Stimulated activated naive CD8-positive, alpha-beta T cell treated with anti-CD3 and anti-CD28 coated beads, Interleukin-15, Interleukin-2, amounts not matched to agents 100 ng/mL and 50 ng/mL, for 24 hours (primary cell): ENCODE measurements around the gene GMPR.

Experiments
- H3K27ac Mint-ChIP-seq: one replicate; pipeline ENCODE4 v1.8.0; 2021; ENCODE audit warnings: mild to moderate bottlenecking, mixed read lengths
- H3K27me3 Mint-ChIP-seq: one replicate; pipeline ENCODE4 v1.8.0; 2021; ENCODE audit warnings: mixed read lengths
- H3K36me3 Mint-ChIP-seq: one replicate; pipeline ENCODE4 v1.8.0; 2021; ENCODE audit warnings: low read depth, mixed read lengths
- H3K4me1 Mint-ChIP-seq: one replicate; pipeline ENCODE4 v1.8.0; 2021; ENCODE audit warnings: low read depth, mixed read lengths
- H3K4me3 Mint-ChIP-seq: one replicate; pipeline ENCODE4 v1.8.0; 2021; ENCODE audit warnings: mild to moderate bottlenecking, mixed read lengths
- H3K9me3 Mint-ChIP-seq: one replicate; pipeline ENCODE4 v1.8.0; 2021; ENCODE audit warnings: mixed read lengths

Gene GMPR

DNA sequence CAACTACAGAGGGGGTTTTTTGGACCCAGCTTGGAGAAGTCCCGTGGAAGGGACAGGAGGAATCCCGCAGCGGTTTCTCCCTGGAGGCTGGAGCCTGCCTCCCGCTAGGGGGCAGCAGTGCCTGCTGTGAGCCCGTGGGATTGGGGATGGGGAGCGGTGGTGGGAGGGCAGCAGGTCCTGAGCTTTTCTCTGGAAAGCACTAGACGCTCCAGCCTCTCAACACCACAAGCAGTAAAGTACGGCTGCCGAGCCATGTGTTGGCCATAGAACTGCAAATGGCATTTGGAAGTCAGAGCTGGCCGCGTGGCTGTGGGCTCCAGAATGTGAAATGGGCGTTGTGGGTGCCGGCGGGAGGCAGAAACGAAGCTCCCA lies 47.8 kb downstream of the GMPR start:
- H3K27me3 Mint-ChIP-seq, result peaks cover 4% of the 10 kb centered on the region
- no peaks in the 10 kb centered on the region for H3K9me3 Mint-ChIP-seq
- no peak overlapping the region for H3K27ac Mint-ChIP-seq
- no peak overlapping the region for H3K4me3 Mint-ChIP-seq
- H3K4me1 Mint-ChIP-seq, result no peaks in the 10 kb centered on the region
- no peaks in the 10 kb centered on the region for H3K36me3 Mint-ChIP-seq

DNA sequence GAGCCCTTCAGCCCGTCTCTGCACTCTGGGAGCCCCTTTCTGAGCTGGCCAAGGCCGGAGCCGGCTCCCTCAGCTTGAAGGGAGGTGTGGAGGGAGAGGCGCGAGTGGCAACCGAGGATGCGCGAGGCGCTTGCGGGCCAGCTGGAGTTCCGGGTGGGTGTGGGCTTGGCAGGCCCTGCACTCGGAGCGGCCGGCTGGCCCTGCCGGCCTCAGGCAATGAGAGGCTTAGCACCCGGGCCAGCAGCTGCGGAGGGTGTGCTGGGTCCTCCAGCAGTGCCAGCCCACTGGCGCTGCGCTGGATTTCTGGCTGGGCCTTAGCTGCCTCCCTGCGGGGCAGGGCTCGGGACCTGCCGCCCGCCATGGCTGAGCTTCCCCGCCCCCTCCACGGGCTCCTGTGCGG lies 49.8 kb downstream of the GMPR start:
- H3K36me3 Mint-ChIP-seq, result no peaks in the 10 kb centered on the region
- H3K4me3 Mint-ChIP-seq, result no peak overlapping the region
- peaks cover 4% of the 10 kb centered on the region for H3K27me3 Mint-ChIP-seq
- no peaks in the 10 kb centered on the region for H3K4me1 Mint-ChIP-seq
- no peaks in the 10 kb centered on the region for H3K9me3 Mint-ChIP-seq
- H3K27ac Mint-ChIP-seq, result no peak overlapping the region

DNA sequence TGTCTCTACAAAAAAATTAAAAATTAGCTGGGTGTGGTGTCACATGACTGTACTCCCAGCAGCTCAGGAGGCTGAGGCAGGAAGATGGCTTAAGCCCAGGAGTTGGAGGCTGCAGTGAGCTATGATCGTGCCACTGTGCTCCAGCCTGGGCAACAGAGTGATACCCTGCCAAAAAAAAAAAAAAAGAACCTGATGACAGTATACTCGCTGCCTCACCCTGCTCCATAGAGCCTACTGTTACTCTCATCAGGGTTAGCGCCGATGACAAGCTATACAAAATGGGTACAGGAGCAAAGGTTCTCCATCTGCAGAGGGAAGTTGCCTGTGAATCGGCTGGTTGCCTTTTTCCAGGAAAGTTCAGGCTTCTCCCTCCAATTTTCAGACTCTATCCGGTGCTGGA lies 53.4 kb downstream of the GMPR start:
- H3K4me1 Mint-ChIP-seq, result no peaks in the 10 kb centered on the region

DNA sequence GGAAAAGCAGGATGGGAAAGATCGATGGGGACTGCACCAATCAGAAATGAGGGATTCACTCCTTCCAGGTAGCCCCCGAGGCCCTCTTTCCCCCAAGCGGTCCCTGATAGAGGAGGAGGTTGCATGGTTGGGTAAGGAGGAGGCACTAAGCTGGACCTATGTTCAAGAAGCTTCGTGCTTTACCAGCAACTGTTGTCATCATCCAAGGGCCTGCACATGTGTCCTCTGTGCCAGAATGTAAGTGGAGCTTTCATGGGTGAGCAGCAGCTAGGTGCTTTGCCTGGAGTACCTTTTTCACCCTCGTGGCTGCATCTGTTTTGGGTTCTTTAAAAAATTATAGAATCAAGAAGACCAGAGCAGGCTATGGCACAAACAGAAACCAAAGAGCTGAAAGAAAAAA lies 54.0 kb downstream of the GMPR start:
- Mint-ChIP-seq H3K4me1 (no peaks in the 10 kb centered on the region), H3K36me3 (no peaks in the 10 kb centered on the region), H3K27ac (no peak overlapping the region), H3K9me3 (no peaks in the 10 kb centered on the region), H3K4me3 (no peak overlapping the region), H3K27me3 (no peaks in the 10 kb centered on the region)

More for the DNA sequence above, 53.4 kb downstream of the GMPR start:
- Mint-ChIP-seq H3K27ac (no peak overlapping the region), H3K27me3 (no peaks in the 10 kb centered on the region), H3K36me3 (no peaks in the 10 kb centered on the region), H3K9me3 (no peaks in the 10 kb centered on the region), H3K4me3 (no peak overlapping the region)

DNA sequence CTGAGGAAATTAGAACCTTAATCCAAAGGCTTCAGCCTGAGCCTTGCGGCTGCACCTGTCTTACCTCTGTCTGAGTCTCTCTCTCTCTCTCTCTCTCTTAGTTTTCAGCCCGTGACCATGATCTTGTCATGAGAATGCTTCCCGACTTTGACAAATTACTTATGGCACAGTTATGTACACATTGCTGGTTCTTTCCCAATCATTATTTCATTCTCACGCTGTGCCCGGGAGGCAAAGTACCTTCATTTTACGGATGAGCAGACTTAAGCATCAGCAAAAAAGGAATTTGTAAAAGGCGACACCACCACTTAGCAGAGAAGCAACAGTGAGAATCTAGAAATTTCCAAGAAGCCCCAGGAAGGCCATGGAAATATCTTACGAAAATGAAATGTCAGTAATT lies 54.6 kb downstream of the GMPR start:
- no peaks in the 10 kb centered on the region for H3K4me1 Mint-ChIP-seq
- no peaks in the 10 kb centered on the region for H3K9me3 Mint-ChIP-seq
- no peak overlapping the region for H3K4me3 Mint-ChIP-seq

DNA sequence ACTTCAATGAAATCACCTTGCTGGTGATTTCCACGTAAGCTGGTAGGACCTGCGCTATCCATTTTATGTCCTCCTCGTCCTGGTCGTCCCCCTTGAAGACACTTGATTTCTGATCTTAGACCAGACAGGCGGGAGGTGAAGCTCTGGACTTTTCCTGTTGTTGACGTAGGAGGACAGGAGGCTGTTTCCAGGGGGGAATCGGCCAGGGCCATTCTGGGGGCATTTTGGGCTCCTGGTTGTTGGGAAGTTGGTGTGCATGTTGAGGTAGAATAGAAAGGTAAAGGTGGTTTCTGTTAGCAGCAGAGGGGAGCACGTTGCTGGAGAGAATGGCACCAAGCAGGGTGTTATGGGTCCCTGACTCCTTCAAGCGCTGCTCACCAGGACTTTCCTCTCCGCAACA lies 56.0 kb downstream of the GMPR start:
- Mint-ChIP-seq H3K27me3 (no peaks in the 10 kb centered on the region), H3K36me3 (no peaks in the 10 kb centered on the region), H3K27ac (no peak overlapping the region), H3K4me1 (no peaks in the 10 kb centered on the region), H3K9me3 (no peaks in the 10 kb centered on the region), H3K4me3 (no peak overlapping the region)

More for the DNA sequence above, 54.6 kb downstream of the GMPR start:
- Mint-ChIP-seq H3K27me3 (no peaks in the 10 kb centered on the region), H3K36me3 (no peaks in the 10 kb centered on the region), H3K27ac (no peak overlapping the region)

DNA sequence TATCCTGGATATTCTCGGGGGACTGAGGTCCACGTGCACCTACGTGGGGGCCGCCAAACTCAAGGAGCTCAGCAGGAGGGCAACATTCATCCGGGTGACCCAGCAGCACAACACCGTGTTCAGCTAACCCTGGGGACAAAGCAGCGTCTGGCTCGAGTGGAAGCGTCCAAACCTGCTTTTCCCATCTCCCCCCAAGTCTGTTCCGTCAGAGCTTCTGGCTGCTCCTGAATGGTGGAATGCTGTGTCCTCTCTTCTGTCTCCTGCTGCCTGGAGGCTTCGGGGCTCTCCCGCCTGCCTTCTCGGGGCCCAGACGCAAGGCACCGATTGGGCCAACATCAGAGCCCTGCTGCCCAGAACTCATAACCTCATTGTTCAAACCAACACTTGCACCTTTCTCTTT lies 56.7 kb downstream of the GMPR start:
- H3K27ac Mint-ChIP-seq, result no peak overlapping the region
- H3K27me3 Mint-ChIP-seq, result no peaks in the 10 kb centered on the region
- no peaks in the 10 kb centered on the region for H3K9me3 Mint-ChIP-seq
- no peak overlapping the region for H3K4me3 Mint-ChIP-seq
- no peaks in the 10 kb centered on the region for H3K4me1 Mint-ChIP-seq
- no peaks in the 10 kb centered on the region for H3K36me3 Mint-ChIP-seq

DNA sequence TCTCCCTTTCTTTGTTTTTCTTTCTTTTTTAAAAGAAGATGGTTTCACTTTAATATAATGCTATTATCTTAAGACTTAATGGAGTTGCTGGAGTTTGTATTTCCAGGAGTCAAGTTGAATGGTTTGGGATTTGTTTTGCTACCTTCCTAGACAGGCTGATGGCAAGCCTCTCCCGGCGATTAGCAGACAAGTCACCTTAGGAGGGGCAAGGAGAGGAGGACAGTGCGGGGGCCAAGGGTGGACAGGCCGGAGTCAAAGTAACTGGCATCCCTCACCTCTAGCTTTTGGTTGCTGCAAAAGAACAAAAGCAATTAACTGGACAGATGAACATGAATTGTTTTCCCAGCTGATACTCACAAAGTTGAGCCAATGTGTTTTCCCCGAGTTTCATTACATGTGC lies 57.1 kb downstream of the GMPR start:
- H3K27ac Mint-ChIP-seq, result no peak overlapping the region

DNA sequence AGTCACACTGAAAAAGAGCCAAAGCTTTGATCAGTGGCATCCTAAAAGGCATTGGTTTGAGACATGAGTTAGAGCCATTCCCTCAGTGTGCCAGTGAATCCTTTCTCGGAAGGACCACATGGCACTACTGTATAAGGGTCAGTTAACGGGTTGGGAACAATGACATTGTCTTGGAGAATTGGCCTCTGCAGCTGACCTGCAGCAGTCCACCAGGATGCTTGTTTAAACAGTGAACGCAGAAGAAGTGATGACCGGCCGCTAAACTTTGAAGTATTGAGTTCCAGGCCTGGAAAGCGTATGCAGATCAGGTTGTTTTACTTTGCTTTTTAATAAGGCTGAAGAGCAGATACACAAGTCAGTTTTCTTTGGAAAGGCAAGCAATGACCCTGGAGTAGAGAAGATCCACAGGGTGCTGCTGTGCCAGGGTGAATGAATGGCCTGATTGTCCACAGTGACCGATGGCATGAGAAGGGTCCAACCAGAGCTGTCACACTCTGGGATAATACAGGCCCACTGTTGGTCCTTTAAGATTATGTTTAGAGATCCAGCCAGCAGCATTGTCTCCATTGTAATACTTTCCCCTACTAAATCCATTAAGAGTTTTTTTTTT lies 57.8 kb downstream of the GMPR start:
- no peaks in the 10 kb centered on the region for H3K36me3 Mint-ChIP-seq
- no peaks in the 10 kb centered on the region for H3K27me3 Mint-ChIP-seq
- no peak overlapping the region for H3K4me3 Mint-ChIP-seq
- no peak overlapping the region for H3K27ac Mint-ChIP-seq
- H3K9me3 Mint-ChIP-seq, result no peaks in the 10 kb centered on the region
- no peaks in the 10 kb centered on the region for H3K4me1 Mint-ChIP-seq

More for the DNA sequence above, 57.1 kb downstream of the GMPR start:
- Mint-ChIP-seq H3K4me1 (no peaks in the 10 kb centered on the region), H3K9me3 (no peaks in the 10 kb centered on the region), H3K36me3 (no peaks in the 10 kb centered on the region), H3K27me3 (no peaks in the 10 kb centered on the region), H3K4me3 (no peak overlapping the region)

DNA sequence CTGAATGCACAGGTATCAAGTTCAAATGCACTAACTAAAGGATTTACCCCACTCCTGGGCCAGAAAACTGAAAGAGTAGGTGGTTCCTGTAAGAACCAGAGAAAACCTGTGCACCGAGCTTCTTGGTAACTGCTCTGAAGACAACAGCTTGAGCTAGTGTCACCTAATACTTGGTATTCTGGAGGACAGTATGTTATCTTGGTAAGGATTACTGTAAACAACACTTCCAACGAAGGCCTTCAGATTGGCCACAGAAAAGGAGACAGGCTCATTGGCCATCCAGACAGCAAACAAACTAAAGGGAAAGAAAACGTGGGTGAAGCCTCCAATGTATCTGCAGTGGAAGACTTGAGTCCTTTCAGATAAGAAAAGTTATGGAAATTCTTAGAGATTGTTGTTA lies 61.5 kb downstream of the GMPR start:
- no peaks in the 10 kb centered on the region for H3K27me3 Mint-ChIP-seq
- H3K4me1 Mint-ChIP-seq, result no peaks in the 10 kb centered on the region
- H3K36me3 Mint-ChIP-seq, result peaks cover 14% of the 10 kb centered on the region

DNA sequence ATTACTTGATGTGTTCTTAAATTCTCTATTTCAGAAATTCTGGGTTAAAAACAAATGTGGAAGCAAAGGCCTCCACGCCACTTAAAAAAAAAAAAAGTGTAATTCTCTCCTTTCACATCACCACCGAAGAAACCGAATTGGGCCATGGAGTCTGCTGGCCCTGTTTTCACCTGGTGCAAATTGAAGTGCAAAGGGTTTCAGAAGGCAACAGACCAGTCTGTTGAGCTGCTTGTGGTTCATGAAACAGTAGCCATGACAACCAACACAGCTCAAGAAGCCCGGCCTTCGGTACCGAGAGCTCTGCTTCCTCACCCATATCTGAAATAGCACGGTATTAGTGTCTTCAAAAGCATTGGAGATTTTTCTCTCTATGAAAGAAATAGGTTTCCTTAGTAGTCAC lies 63.1 kb downstream of the GMPR start:
- peaks cover 14% of the 10 kb centered on the region for H3K36me3 Mint-ChIP-seq
- no peaks in the 10 kb centered on the region for H3K9me3 Mint-ChIP-seq
- H3K4me1 Mint-ChIP-seq, result peaks cover 10% of the 10 kb centered on the region
- no peak overlapping the region for H3K27ac Mint-ChIP-seq
- H3K27me3 Mint-ChIP-seq, result no peaks in the 10 kb centered on the region
- no peak overlapping the region for H3K4me3 Mint-ChIP-seq

More for the DNA sequence above, 61.5 kb downstream of the GMPR start:
- Mint-ChIP-seq H3K4me3 (no peak overlapping the region), H3K9me3 (no peaks in the 10 kb centered on the region), H3K27ac (no peak overlapping the region)

DNA sequence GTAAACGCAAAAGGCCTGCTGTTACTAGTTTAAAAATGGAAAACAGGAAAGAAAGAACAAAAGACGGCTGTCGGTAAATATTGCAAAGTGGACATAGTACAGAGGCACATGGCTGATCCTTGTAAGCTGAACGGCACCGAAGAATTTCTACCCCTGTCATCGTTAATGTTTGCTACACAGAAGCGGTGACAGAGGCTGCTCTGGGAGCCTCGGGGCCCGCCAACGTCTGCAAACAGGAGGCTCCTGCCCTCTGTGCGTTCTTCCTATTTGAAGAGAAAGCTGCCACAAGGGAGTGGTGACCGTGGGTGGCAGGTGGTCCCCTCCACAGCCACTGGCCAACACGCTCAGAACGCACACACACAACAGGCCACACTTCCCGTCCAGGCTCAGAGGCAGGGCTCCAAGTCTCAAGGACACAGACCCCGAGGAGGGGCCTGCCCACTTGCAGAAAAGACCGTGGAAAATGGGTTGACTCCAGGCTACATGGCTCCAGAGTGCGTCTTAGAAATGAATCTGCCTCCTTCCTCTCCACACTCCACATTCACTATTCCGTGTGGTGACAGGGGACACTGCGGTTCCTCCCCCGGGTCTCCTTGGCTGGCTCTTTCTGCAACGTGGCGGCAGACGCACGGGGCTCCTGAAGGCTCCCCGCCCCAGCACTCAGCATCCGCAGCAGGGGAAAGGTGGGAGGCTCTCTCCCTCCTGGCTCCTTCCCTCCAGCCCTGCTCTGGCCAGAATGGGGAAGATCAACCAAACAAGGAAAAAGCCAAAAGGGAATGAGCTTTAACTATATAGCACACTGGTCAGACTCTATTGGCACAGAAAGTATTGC lies 64.5 kb downstream of the GMPR start:
- no peak overlapping the region for H3K4me3 Mint-ChIP-seq
- no peaks in the 10 kb centered on the region for H3K9me3 Mint-ChIP-seq
- H3K4me1 Mint-ChIP-seq, result peaks cover 16% of the 10 kb centered on the region
- H3K36me3 Mint-ChIP-seq, result peaks cover 14% of the 10 kb centered on the region
- H3K27me3 Mint-ChIP-seq, result no peaks in the 10 kb centered on the region
- H3K27ac Mint-ChIP-seq, result no peak overlapping the region

DNA sequence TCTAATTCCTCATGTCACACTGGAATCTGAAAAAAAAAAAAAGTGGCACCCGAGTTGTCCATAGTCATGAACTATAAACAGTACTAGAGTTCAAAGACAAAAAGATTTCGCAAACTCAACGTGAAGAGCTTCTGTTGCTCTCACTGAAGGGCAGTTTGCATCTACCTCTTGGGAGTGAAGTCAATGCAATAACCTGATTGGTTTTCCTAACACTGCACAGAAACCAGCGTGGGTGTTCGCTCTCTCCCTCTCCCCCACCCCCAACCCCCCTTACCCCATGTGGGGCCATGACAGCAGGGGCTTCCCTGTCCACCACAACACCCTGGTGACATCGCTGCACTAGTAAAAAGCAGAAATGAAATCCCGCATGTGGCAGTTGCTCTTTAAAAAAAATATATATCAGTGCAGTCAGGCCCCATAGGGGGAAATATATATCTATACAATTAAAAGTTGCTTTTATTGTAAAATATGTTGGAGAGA lies 66.9 kb downstream of the GMPR start:
- Mint-ChIP-seq H3K9me3 (no peaks in the 10 kb centered on the region), H3K27ac (no peak overlapping the region), H3K4me3 (no peak overlapping the region), H3K36me3 (peaks cover 18% of the 10 kb centered on the region), H3K4me1 (peaks cover 16% of the 10 kb centered on the region), H3K27me3 (no peaks in the 10 kb centered on the region)

DNA sequence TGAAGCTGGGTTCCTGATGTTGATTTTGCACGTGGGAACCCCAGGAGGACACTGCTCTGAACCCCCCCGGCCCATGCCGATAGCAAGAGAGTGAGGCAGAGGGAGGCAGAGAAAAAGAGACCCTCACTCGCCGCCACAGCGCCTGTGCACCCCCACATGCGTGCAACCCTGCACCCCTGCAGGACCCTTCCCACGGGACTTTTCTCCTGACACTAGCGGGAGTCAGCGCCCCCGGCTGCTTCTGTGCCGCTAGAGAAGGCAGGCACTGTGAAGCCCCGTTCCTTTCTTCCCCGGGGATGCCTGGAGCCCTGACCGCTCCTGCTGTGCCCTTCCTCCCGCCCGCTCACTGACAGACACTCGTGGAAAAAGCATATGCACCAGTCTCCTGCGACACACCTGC lies 67.4 kb downstream of the GMPR start:
- H3K36me3 Mint-ChIP-seq, result peaks cover 18% of the 10 kb centered on the region

DNA sequence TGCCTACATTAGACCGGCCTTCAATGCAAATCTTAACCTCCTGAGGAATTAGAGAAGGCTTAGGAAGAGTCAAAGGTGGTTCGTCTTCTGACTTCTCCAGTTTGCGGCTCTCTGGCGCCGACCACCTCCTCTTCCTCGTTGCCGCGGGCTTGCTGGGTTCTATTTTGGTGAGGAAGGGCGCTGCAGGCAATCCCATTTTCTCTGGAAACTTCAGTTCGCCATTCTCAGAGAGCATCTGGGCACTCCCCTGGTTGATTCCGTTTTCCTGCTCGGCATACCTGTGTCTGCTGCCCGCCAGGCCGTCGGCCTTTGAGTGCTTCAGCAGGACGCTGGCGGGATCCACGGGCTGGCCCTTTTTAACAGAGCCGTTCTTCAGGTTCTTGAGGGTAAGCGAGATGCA lies 67.9 kb downstream of the GMPR start:
- H3K27me3 Mint-ChIP-seq, result no peaks in the 10 kb centered on the region
- H3K4me3 Mint-ChIP-seq, result no peak overlapping the region
- peaks cover 16% of the 10 kb centered on the region for H3K4me1 Mint-ChIP-seq
- no peaks in the 10 kb centered on the region for H3K9me3 Mint-ChIP-seq
- no peak overlapping the region for H3K27ac Mint-ChIP-seq
- peaks cover 18% of the 10 kb centered on the region for H3K36me3 Mint-ChIP-seq

More for the DNA sequence above, 67.4 kb downstream of the GMPR start:
- no peaks in the 10 kb centered on the region for H3K9me3 Mint-ChIP-seq
- H3K27ac Mint-ChIP-seq, result no peak overlapping the region
- H3K27me3 Mint-ChIP-seq, result no peaks in the 10 kb centered on the region
- H3K4me3 Mint-ChIP-seq, result no peak overlapping the region
- peaks cover 16% of the 10 kb centered on the region for H3K4me1 Mint-ChIP-seq
